Hepatocyte (in vitro differentiated cells): ENCODE results near the gene CLK3.

ENCODE experiments used
- EZH2 ChIP-seq: fragments of 200-600 bp; sonication (generic); IDR thresholded peaks from 2 replicates; pipeline ENCODE4 v1.6.1; 2016; ENCODE audit warnings: antibody characterized with exemption, mild to moderate bottlenecking, borderline replicate concordance
- TF ChIP-seq, protein P1 (sequence below): fragments of 200-600 bp; sonication (generic); IDR thresholded peaks from 2 replicates; pipeline ENCODE4 v1.5.1; 2016; ENCODE audit warnings: antibody characterized with exemption, mild to moderate bottlenecking; ENCODE audit not compliant: poor library complexity

DNA sequence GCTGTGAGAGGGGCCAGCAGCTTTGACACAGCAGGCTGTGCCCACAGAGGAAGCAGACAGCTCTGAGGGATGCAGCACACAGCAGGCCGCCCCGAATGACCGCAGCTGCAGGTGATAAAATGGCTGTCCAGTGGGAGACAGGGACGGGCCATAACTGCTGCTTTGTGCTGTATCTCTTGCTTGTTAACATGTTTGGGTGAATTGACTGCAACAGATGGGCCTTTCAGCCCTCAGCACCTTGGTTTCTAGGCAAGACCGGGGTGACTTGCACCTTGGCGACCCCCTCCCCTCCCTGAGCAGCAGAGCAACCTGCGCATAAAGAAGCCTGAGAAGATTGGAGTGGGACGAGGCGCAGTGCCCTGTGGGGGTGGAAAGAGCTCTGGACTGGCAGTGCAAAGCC is 36.6 kb upstream of the CLK3 start:
- TF ChIP-seq, protein P1, sequence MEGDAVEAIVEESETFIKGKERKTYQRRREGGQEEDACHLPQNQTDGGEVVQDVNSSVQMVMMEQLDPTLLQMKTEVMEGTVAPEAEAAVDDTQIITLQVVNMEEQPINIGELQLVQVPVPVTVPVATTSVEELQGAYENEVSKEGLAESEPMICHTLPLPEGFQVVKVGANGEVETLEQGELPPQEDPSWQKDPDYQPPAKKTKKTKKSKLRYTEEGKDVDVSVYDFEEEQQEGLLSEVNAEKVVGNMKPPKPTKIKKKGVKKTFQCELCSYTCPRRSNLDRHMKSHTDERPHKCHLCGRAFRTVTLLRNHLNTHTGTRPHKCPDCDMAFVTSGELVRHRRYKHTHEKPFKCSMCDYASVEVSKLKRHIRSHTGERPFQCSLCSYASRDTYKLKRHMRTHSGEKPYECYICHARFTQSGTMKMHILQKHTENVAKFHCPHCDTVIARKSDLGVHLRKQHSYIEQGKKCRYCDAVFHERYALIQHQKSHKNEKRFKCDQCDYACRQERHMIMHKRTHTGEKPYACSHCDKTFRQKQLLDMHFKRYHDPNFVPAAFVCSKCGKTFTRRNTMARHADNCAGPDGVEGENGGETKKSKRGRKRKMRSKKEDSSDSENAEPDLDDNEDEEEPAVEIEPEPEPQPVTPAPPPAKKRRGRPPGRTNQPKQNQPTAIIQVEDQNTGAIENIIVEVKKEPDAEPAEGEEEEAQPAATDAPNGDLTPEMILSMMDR = no peak
- no peak for TF ChIP-seq EZH2
